Measurements from ENCODE around the gene PDE4D. TPM values are rescaled to one million over a fixed set of nuclear protein-coding genes. Genes with fewer than 3 reads are reported as not detected.

The PDE4D gene
- total RNA-seq, 1 donor from 2014 or later, result 14.2 TPM

DNA sequence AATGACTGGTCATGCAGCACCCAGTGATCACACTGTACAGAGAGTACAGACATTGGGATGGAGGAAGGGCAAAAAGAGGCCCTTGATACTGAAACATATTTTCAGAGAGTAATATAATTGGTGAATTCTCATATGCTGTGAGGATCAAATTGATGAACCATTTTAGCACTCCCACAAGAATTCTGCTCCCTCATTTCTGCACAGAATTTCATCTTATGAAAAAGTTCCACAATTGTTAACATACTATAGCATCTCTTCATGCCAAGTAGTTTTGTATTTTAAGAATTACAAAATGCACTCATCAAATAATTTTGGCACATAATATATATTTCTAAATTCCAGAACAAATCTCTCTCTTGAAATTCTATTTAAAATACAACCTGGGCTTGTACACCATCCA lies 351.2 kb downstream of the PDE4D start:
- no peak overlapping the region for H2AFZ ChIP-seq (ENCODE audit: low read depth, low read length)
- Mint-ChIP-seq H3K36me3 (ENCODE audit: low read depth, unreplicated experiment) (no peaks in the 10 kb centered on the region), H3K27me3 (ENCODE audit: low read depth, unreplicated experiment) (no peaks in the 10 kb centered on the region), H3K4me3 (ENCODE audit: unreplicated experiment) (no peak overlapping the region), H3K9me3 (ENCODE audit: unreplicated experiment) (no peaks in the 10 kb centered on the region), H3K4me1 (ENCODE audit: low read depth, unreplicated experiment) (peaks cover 12% of the 10 kb centered on the region), H3K27ac (ENCODE audit: unreplicated experiment) (no peak overlapping the region)
- H3K4me2 ChIP-seq (ENCODE audit: low read length), result no peak overlapping the region
- no peak for TF ChIP-seq EZH2 (IDR thresholded peaks at IDR 0.05; ENCODE audit: insufficient read depth, low read length)
- TF ChIP-seq, protein P1, sequence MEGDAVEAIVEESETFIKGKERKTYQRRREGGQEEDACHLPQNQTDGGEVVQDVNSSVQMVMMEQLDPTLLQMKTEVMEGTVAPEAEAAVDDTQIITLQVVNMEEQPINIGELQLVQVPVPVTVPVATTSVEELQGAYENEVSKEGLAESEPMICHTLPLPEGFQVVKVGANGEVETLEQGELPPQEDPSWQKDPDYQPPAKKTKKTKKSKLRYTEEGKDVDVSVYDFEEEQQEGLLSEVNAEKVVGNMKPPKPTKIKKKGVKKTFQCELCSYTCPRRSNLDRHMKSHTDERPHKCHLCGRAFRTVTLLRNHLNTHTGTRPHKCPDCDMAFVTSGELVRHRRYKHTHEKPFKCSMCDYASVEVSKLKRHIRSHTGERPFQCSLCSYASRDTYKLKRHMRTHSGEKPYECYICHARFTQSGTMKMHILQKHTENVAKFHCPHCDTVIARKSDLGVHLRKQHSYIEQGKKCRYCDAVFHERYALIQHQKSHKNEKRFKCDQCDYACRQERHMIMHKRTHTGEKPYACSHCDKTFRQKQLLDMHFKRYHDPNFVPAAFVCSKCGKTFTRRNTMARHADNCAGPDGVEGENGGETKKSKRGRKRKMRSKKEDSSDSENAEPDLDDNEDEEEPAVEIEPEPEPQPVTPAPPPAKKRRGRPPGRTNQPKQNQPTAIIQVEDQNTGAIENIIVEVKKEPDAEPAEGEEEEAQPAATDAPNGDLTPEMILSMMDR (IDR thresholded peaks at IDR 0.05; ENCODE audit: insufficient read depth, low read depth, low read length), result no peak
- no peak for DNase-seq (ENCODE audit: low read depth)
- no peaks in the 10 kb centered on the region for H3K4me1 ChIP-seq (ENCODE audit: insufficient read depth, low read length)
- H3K4me3 ChIP-seq (ENCODE audit: insufficient read depth, low read depth, low read length), result no peak overlapping the region
- no peak overlapping the region for H3K27ac ChIP-seq (ENCODE audit: low read depth, low read length)
- no peaks in the 10 kb centered on the region for H3K9me3 ChIP-seq (ENCODE audit: insufficient read depth, low read depth, low read length)
- no peaks in the 10 kb centered on the region for H3K79me2 ChIP-seq (ENCODE audit: insufficient read depth, low read length)
- no peaks in the 10 kb centered on the region for H3K36me3 ChIP-seq (ENCODE audit: insufficient read depth, low read length)
- no peak for FAIRE-seq
- H4K20me1 ChIP-seq (ENCODE audit: insufficient read depth, low read length), result no peaks in the 10 kb centered on the region
- no peaks in the 10 kb centered on the region for H3K27me3 ChIP-seq (ENCODE audit: insufficient read depth, low read length)
- no peak overlapping the region for H3K9ac ChIP-seq (ENCODE audit: low read length)

DNA sequence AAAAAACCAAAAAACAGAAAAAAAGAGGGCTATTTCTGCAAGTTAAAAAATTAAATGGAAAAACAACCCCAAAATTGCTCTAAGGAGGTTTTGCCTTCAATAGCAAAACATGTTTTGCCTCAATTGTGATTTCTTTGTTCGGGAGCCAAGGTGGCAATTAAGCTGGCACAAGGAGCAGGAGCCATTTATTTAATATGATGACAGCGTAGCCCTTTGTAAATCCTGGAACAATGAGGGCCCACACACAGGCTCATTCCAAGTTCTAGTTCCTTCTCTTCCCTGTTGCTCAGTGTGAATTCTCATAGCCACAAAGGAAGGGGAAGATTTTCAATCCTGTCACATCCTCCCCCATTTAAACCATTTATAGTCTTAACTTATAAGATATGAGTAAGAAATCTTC lies 353.2 kb downstream of the PDE4D start:
- no peak overlapping the region for H3K9ac ChIP-seq (ENCODE audit: low read length)
- H3K4me3 Mint-ChIP-seq (ENCODE audit: unreplicated experiment), result no peak overlapping the region
- no peak overlapping the region for H2AFZ ChIP-seq (ENCODE audit: low read depth, low read length)
- no peak for TF ChIP-seq EZH2 (IDR thresholded peaks at IDR 0.05; ENCODE audit: insufficient read depth, low read length)
- TF ChIP-seq, protein P1 (IDR thresholded peaks at IDR 0.05; ENCODE audit: insufficient read depth, low read depth, low read length), result no peak
- no peaks in the 10 kb centered on the region for H3K9me3 ChIP-seq (ENCODE audit: insufficient read depth, low read depth, low read length)
- H3K27me3 ChIP-seq (ENCODE audit: insufficient read depth, low read length), result no peaks in the 10 kb centered on the region
- H3K4me3 ChIP-seq (ENCODE audit: insufficient read depth, low read depth, low read length), result no peak overlapping the region
- no peaks in the 10 kb centered on the region for H3K27me3 Mint-ChIP-seq (ENCODE audit: low read depth, unreplicated experiment)
- H3K27ac ChIP-seq (ENCODE audit: low read depth, low read length), result no peak overlapping the region
- H3K9me3 Mint-ChIP-seq (ENCODE audit: unreplicated experiment), result no peaks in the 10 kb centered on the region
- H3K4me1 Mint-ChIP-seq (ENCODE audit: low read depth, unreplicated experiment), result peaks cover 12% of the 10 kb centered on the region
- H3K27ac Mint-ChIP-seq (ENCODE audit: unreplicated experiment), result no peak overlapping the region
- no peak overlapping the region for H3K4me2 ChIP-seq (ENCODE audit: low read length)
- FAIRE-seq (no peak), DNase-seq (ENCODE audit: low read depth) (no peak)
- H3K36me3 Mint-ChIP-seq (ENCODE audit: low read depth, unreplicated experiment), result no peaks in the 10 kb centered on the region
- no peaks in the 10 kb centered on the region for H3K36me3 ChIP-seq (ENCODE audit: insufficient read depth, low read length)
- H4K20me1 ChIP-seq (ENCODE audit: insufficient read depth, low read length), result no peaks in the 10 kb centered on the region
- no peaks in the 10 kb centered on the region for H3K4me1 ChIP-seq (ENCODE audit: insufficient read depth, low read length)
- no peaks in the 10 kb centered on the region for H3K79me2 ChIP-seq (ENCODE audit: insufficient read depth, low read length)

DNA sequence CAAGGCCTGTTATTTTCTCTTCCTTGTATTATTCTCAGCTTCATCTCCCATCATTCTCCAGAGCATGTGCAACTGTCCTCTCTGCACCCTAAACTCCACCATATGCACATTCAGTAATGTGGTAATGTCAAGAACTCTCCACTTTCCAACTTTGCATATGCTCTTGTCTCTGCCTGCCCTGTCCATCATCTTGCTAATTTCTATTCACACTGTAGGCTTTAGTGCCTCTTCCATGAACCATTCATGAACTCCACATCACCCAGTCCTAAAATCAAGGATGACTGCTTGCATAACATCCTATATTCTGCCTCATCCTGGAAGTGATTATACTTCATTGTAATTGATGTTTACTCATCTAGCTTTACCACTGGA lies 354.8 kb downstream of the PDE4D start:
- Histone ChIP-seq H3K9ac (ENCODE audit: low read length) (no peak overlapping the region), H3K27me3 (ENCODE audit: insufficient read depth, low read length) (no peaks in the 10 kb centered on the region), H3K4me2 (ENCODE audit: low read length) (no peak overlapping the region), H3K36me3 (ENCODE audit: insufficient read depth, low read length) (no peaks in the 10 kb centered on the region), H3K4me3 (ENCODE audit: insufficient read depth, low read depth, low read length) (no peak overlapping the region), H2AFZ (ENCODE audit: low read depth, low read length) (no peak overlapping the region), H3K27ac (ENCODE audit: low read depth, low read length) (no peak overlapping the region), H3K9me3 (ENCODE audit: insufficient read depth, low read depth, low read length) (no peaks in the 10 kb centered on the region), H3K79me2 (ENCODE audit: insufficient read depth, low read length) (no peaks in the 10 kb centered on the region), H4K20me1 (ENCODE audit: insufficient read depth, low read length) (no peaks in the 10 kb centered on the region), H3K4me1 (ENCODE audit: insufficient read depth, low read length) (no peaks in the 10 kb centered on the region)
- TF ChIP-seq, protein P1 (IDR thresholded peaks at IDR 0.05; ENCODE audit: insufficient read depth, low read depth, low read length), result no peak
- TF ChIP-seq EZH2 (IDR thresholded peaks at IDR 0.05; ENCODE audit: insufficient read depth, low read length), result no peak
- FAIRE-seq (no peak), DNase-seq (ENCODE audit: low read depth) (no peak)
- Mint-ChIP-seq H3K4me1 (ENCODE audit: low read depth, unreplicated experiment) (peaks cover 9% of the 10 kb centered on the region), H3K9me3 (ENCODE audit: unreplicated experiment) (no peaks in the 10 kb centered on the region), H3K4me3 (ENCODE audit: unreplicated experiment) (no peak overlapping the region), H3K36me3 (ENCODE audit: low read depth, unreplicated experiment) (no peaks in the 10 kb centered on the region), H3K27ac (ENCODE audit: unreplicated experiment) (no peak overlapping the region), H3K27me3 (ENCODE audit: low read depth, unreplicated experiment) (no peaks in the 10 kb centered on the region)

Data from astrocyte (in vitro differentiated cells and primary cell).